PC-3 (cell line): Measurements from ENCODE around the gene PLCB2. TPM values are rescaled to one million over a fixed set of nuclear protein-coding genes. Genes with fewer than 3 reads are reported as not detected.

Experiments
- ATAC-seq: fragments of 200-7000 bp; cut with Tn5 transposase; 2 replicates; pipeline ENCODE4 v1.9.1; 2020; ENCODE audit warnings: mild to moderate bottlenecking, moderate library complexity
- BruUV-seq: library from RNA; stranded (reverse); fragments of 400-500 nt; replicated peaks from 2 replicates; lab custom pipeline; 2021; lab: Mats Ljungman, UMichigan
- CTCF ChIA-PET: fragments of 300-600 bp; sonication (Branson Sonifier 250); formaldehyde crosslinking; loops from one replicate; lab custom pipeline; 2022; ENCODE audit warnings: antibody characterized with exemption; lab: Charles Lee
- POLR2A ChIA-PET: fragments of 300-600 bp; sonication (Branson Sonifier 250); formaldehyde crosslinking; loops from one replicate; lab custom pipeline; 2022; ENCODE audit warnings: antibody characterized with exemption; ENCODE audit not compliant: unreplicated experiment; lab: Charles Lee
- DNase-seq: peaks from one replicate; pipeline ENCODE4 v3.0.0-alpha.2; 2015
- H2AFZ ChIP-seq: fragments of 300-600 bp; sonication (generic); 2 replicates; pipeline ENCODE4 v1.6.0; 2016; ENCODE audit warnings: antibody characterized with exemption, low read length
- H3F3A ChIP-seq: fragments of 300-600 bp; sonication (generic); one replicate; pipeline ENCODE4 v1.6.0; 2017; ENCODE audit warnings: antibody characterized with exemption, low read length, control low read depth, mild to moderate bottlenecking; ENCODE audit not compliant: unreplicated experiment
- H3K27ac ChIP-seq: fragments of 300-600 bp; sonication (generic); 2 replicates; pipeline ENCODE4 v1.5.1; 2016; ENCODE audit warnings: mild to moderate bottlenecking, low read length
- H3K27me3 ChIP-seq: fragments of 300-600 bp; sonication (generic); 2 replicates; pipeline ENCODE4 v1.6.1; 2016; ENCODE audit warnings: low read length, mixed read lengths
- H3K36me3 ChIP-seq: fragments of 300-600 bp; sonication (generic); 2 replicates; pipeline ENCODE4 v1.6.1; 2016; ENCODE audit warnings: low read depth, mixed run types, low read length, mixed read lengths
- H3K4me1 ChIP-seq: fragments of 300-600 bp; sonication (generic); 2 replicates; pipeline ENCODE4 v1.5.1; 2016; ENCODE audit warnings: low read length; ENCODE audit not compliant: insufficient read depth
- H3K4me2 ChIP-seq: fragments of 300-600 bp; sonication (generic); 2 replicates; pipeline ENCODE4 v1.6.0; 2016; ENCODE audit warnings: low read length
- H3K4me3 ChIP-seq: fragments of 300-600 bp; sonication (generic); 2 replicates; pipeline ENCODE4 v1.5.1; 2016; ENCODE audit warnings: mild to moderate bottlenecking, low read length, mixed read lengths
- H3K79me2 ChIP-seq: fragments of 300-600 bp; sonication (generic); 2 replicates; pipeline ENCODE4 v1.6.1; 2017; ENCODE audit warnings: low read length, mixed read lengths
- H3K9ac ChIP-seq: fragments of 300-600 bp; sonication (generic); 2 replicates; pipeline ENCODE4 v1.6.0; 2016; ENCODE audit warnings: mild to moderate bottlenecking, low read length
- H3K9me2 ChIP-seq: fragments of 300-600 bp; sonication (generic); replicated peaks from 2 replicates; pipeline ENCODE4 v1.6.1; 2016; ENCODE audit warnings: mixed run types, low read length, mixed read lengths
- H3K9me3 ChIP-seq: fragments of 300-600 bp; sonication (generic); 2 replicates; pipeline ENCODE4 v1.6.1; 2016; ENCODE audit warnings: low read length, mixed read lengths
- H4K20me1 ChIP-seq: fragments of 300-600 bp; sonication (generic); 2 replicates; pipeline ENCODE4 v1.6.1; 2016; ENCODE audit warnings: low read length, mixed read lengths
- CTCF ChIP-seq: fragments of 300-600 bp; sonication (generic); conservative IDR thresholded peaks from 2 replicates; pipeline ENCODE4 v1.5.1; 2017; ENCODE audit warnings: antibody characterized with exemption, low read depth, mild to moderate bottlenecking, low read length
- EZH2 ChIP-seq: fragments of 300-600 bp; sonication (generic); IDR thresholded peaks from one replicate; pipeline ENCODE4 v1.6.1; 2017; ENCODE audit warnings: antibody characterized with exemption, mild to moderate bottlenecking, low read length; ENCODE audit not compliant: unreplicated experiment
- EZH2phosphoT487 ChIP-seq: fragments of 300-600 bp; sonication (generic); IDR thresholded peaks from 2 replicates; pipeline ENCODE4 v1.6.1; 2018; ENCODE audit warnings: mild to moderate bottlenecking, antibody characterized with exemption, low read length, borderline replicate concordance
- intact Hi-C: fragments of 100-400 bp; cut with micrococcal nuclease; formaldehyde crosslinking; loops from 2 replicates; pipeline ENCODE4 v1.9.0; 2023
- total RNA-seq: library from RNA; depleted of rRNA; stranded (reverse); fragments of >200 nt; gene quantifications from 2 replicates; pipeline ENCODE4 v1.2.3, GENCODE V29; 2014

PLCB2 gene
- total RNA-seq, 1 experiment from 2014 or later = 3.2 TPM

DNA sequence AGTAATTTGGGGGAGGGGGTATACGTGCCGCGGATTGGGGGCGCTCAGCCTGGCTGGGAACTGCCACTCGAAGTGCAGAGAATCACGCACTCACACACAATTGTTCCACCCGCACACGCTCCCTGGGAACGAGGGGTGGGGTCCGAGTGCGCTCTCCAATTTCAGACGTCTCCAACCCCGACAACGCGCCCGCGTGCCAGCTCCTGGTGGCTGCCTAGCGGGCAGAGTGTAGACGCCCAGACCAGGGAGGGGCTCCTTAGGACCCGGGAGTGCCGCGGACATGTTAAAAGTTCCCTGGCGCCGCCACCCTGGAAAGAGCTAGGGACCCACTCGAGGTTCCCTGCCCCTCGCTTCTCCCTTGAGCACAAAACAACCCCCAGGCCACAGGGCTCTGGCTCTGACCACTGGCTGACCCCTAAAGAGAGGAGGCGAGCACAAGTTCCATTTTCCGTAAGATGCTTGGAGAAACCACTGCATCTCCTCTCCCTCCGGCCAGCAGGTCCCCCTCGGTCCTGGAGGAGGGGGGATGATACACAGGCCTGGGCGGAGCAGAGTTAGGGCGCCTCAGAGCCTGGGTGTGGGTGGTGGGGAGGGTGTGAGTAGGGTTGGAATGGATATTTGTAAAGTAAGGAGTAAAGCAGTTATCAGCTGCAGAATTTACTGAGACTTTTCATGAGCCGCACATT, 24.0 kb downstream of the PLCB2 start:
- intact Hi-C loops = no loop called here
- Histone ChIP-seq H3K4me2 (no peak overlapping the region), H3K9ac (no peak overlapping the region), H3K9me2 (no peaks in the 10 kb centered on the region), H2AFZ (no peak overlapping the region), H4K20me1 (no peaks in the 10 kb centered on the region), H3K4me1 (no peaks in the 10 kb centered on the region), H3K4me3 (no peak overlapping the region), H3K36me3 (no peaks in the 10 kb centered on the region), H3K9me3 (no peaks in the 10 kb centered on the region), H3F3A (no peaks in the 10 kb centered on the region), H3K79me2 (no peaks in the 10 kb centered on the region), H3K27ac (no peak overlapping the region), H3K27me3 (no peaks in the 10 kb centered on the region)
- ChIA-PET CTCF (no interaction called here), POLR2A (interaction anchor here (0.6 kb wide), 1 partner anchor 130 kb away, joined by 3 read pairs; no protein-coding TSS in a partner anchor)
- DNase-seq (no peak), ATAC-seq (no peak)
- no peak for TF ChIP-seq EZH2phosphoT487
- TF ChIP-seq CTCF = no peak
- TF ChIP-seq EZH2 = no peak
- no TSS peak for BruUV-seq

- BruUV-seq = no TSS peak
- no peak within 1 kb of the TSS for H3K27ac ChIP-seq
- H3K9me3 ChIP-seq = no peaks in the 10 kb centered on the region
- no peaks in the 10 kb centered on the region for H3K9me2 ChIP-seq
- DNase-seq (peak; percentile 20), ATAC-seq (peak; percentile 21)
- no peaks in the 10 kb centered on the region for H3K4me1 ChIP-seq
- H2AFZ ChIP-seq = peak within 1 kb of the TSS; percentile 96
- no peaks in the 10 kb centered on the region for H3K36me3 ChIP-seq
- no peak within 1 kb of the TSS for H3K9ac ChIP-seq
- no peaks in the 10 kb centered on the region for H3K27me3 ChIP-seq
- peak within 1 kb of the TSS; percentile 98 for H3K4me2 ChIP-seq
- no peak for TF ChIP-seq EZH2phosphoT487
- no peak for TF ChIP-seq EZH2
- TF ChIP-seq CTCF = no peak
- CTCF ChIA-PET = no interaction called here
- POLR2A ChIA-PET = no interaction called here
- H3K79me2 ChIP-seq = no peaks in the 10 kb centered on the region
- H3F3A ChIP-seq = no peaks in the 10 kb centered on the region
- peak within 1 kb of the TSS; percentile 83 for H3K4me3 ChIP-seq
- no peaks in the 10 kb centered on the region for H4K20me1 ChIP-seq
- intact Hi-C loops = no loop called here
Observed at GRCh38 chr15:40282869-40283614, 24.7 kb downstream of the PLCB2 start, which contains the start of gene ANKRD63. TSS of gene ANKRD63 (minus strand) at chr15:40283064. CDS start at chr15:40282586, 478 bp downstream.
